ENCODE data around the gene S1PR5.

- TF ChIP-seq CTCF (IDR thresholded peaks at IDR 0.05) (no peak), POLR2A (IDR thresholded peaks at IDR 0.05) (no peak)
Observed at GRCh38 chr19:10497371-10497770, 19.9 kb downstream of the S1PR5 start.

All from esophagus squamous epithelium (tissue), 4 donors.